BLaER1 treated with 17β-estradiol and CSF1 and Interleukin-3, amounts not matched to agents 10 nM and 100 nM (cell line): ENCODE data around the gene INSR.

ENCODE experiments used
- H3K27ac ChIP-seq, 11 experiments: shearing (Covaris generic); formaldehyde crosslinking; 2 replicates each; pipeline ENCODE4 v1.8.1; 2022
- H3K27me3 ChIP-seq, 11 experiments: shearing (Covaris generic); formaldehyde crosslinking; 2 replicates each; pipeline ENCODE4 v1.8.1; 2022
- H3K36me3 ChIP-seq, 11 experiments: shearing (Covaris generic); formaldehyde crosslinking; 2 replicates each; pipeline ENCODE4 v1.8.1; 2022
- H3K4me1 ChIP-seq, 10 experiments: shearing (Covaris generic); formaldehyde crosslinking; 2 replicates each; pipeline ENCODE4 v1.8.1; 2022
- H3K4me2 ChIP-seq, 11 experiments: shearing (Covaris generic); formaldehyde crosslinking; 2 replicates each; pipeline ENCODE4 v1.8.1; 2022
- H3K4me3 ChIP-seq, 10 experiments: shearing (Covaris generic); formaldehyde crosslinking; 2 replicates each; pipeline ENCODE4 v1.8.1; 2022
- H3K9ac ChIP-seq, 11 experiments: shearing (Covaris generic); formaldehyde crosslinking; 2 replicates each; pipeline ENCODE4 v1.8.1; 2022
- H3K9me3 ChIP-seq, 11 experiments: shearing (Covaris generic); formaldehyde crosslinking; replicated peaks in 1 of 11; 2 replicates each; pipeline ENCODE4 v1.8.1; 2022
- H4K20me1 ChIP-seq, 11 experiments: shearing (Covaris generic); formaldehyde crosslinking; 2 replicates each; pipeline ENCODE4 v1.8.1; 2022
- Cebpa-rat ChIP-seq, 11 experiments: shearing (Covaris generic); IDR thresholded peaks; 2 replicates each; pipeline ENCODE4 v1.8.1; 2022

The INSR gene

DNA sequence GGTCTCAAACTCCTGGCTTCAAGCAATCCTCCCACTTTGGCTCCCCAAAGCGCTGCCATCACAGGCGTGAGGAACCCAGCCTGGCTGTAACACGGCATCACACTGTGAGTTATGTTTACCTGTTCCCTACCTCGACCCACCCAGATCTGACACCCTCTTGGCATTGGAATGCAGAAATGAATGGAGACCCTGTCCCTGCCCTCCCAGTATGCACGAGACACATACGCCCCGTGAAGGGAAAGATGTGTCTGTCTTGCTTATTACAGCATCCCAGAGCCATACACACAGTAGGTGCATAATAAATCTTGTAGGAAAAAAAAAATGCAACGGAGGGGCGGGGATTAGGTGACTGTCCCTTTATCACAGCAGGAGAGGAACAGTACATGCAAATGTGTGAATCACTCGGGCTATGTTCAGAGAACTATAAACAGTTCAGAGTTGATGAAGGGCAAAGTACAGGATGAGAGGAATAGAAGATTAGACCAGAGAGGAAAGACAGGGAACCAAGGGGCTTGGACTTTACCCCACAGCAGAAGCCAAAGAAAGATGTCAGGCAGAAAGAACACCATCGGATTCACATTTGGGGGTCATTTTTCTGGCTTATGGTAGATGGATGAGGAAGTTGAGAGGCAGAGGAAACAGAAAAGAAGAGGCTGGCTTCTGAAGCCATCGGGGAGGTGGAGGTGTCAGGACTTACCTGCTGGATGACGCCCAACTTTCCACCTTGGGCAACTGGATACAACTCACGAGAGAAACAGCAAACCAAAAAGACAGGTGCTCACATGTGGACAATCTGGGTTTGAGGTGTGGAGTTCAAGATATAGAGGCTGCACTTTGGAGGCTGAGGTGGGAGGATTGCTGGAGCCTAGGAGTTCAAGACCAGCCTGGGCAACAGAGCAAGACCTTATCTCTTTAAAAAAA is 94.3 kb downstream of the INSR start:
- H3K4me3 ChIP-seq, result no peak overlapping the region
- peaks cover 42 to 74% (median 62%) of the 10 kb centered on the region in 10 experiments for H3K4me1 ChIP-seq
- H3K36me3 ChIP-seq, result peaks cover 0 to 34% (median 17%) of the 10 kb centered on the region in 11 experiments; a peak in 15 of 22 replicates
- H3K4me2 ChIP-seq, result peak overlapping the region; percentile 16 to 97 (median 93); a peak in 20 of 22 replicates
- H3K9ac ChIP-seq, result peak overlapping the region in 2 of 11 experiments; percentile 6 to 38; a peak in 3 of 22 replicates
- H3K27me3 ChIP-seq, result no peaks in the 10 kb centered on the region
- H3K27ac ChIP-seq, result peak overlapping the region in 6 of 11 experiments; percentile 1 to 38 (median 24); a peak in 5 of 22 replicates
- no peak for TF ChIP-seq Cebpa-rat (IDR thresholded peaks at IDR 0.05)
- H3K9me3 ChIP-seq, result no peaks in the 10 kb centered on the region
- H4K20me1 ChIP-seq, result peaks cover 7 to 61% (median 42%) of the 10 kb centered on the region in 11 experiments; a peak in 18 of 22 replicates

- H3K9ac ChIP-seq, result peak overlapping the region; percentile 79 to 88 (median 85)
- H4K20me1 ChIP-seq, result peaks cover 3 to 44% (median 27%) of the 10 kb centered on the region in 11 experiments; a peak in 15 of 22 replicates
- TF ChIP-seq Cebpa-rat (IDR thresholded peaks at IDR 0.05), result no peak
- H3K27me3 ChIP-seq, result no peaks in the 10 kb centered on the region
- peak overlapping the region; percentile 57 to 78 (median 72) for H3K4me3 ChIP-seq
- peaks cover 39 to 78% (median 68%) of the 10 kb centered on the region in 10 experiments for H3K4me1 ChIP-seq
- H3K27ac ChIP-seq, result peak overlapping the region; percentile 48 to 87 (median 83); a peak in 21 of 22 replicates
- peak overlapping the region; percentile 89 to 97 (median 94) for H3K4me2 ChIP-seq
- peaks cover 0 to 27% (median 4%) of the 10 kb centered on the region in 11 experiments; a peak in 12 of 22 replicates for H3K36me3 ChIP-seq
- H3K9me3 ChIP-seq, result no peaks in the 10 kb centered on the region
Observed at GRCh38 chr19:7197760-7198696, 96.2 kb downstream of the INSR start.

DNA sequence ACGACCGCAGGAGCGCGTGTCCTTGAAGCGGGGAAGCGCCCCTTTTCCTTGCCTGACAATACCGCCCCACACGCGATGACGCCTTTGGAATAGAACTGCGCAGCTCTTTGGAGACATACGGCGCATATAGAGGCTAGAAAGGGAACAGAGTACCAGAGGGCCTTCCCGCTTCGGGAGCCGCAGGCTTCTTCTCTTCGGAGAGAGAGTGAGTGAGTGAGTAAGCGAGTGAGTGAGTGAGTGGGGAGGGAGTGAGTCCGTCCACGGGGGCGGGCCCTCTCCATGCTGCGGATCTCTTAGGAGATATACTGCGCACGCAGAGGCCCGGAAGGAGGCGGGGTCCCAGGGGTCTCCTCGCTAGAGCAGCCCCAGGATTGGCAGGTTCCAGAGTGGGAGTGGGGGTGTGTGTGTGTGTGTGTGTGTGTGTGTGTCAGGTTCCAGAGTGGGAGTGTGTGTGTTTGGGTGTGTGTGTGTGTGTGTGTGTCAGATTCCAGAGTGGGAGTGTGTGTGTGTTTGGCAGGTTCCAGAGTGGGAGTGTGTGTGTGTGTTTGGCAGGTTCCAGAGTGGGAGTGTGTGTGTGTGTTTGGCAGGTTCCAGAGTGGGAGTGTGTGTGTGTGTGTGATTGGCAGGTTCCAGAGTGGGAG is 97.0 kb downstream of the INSR start:
- no peak for TF ChIP-seq Cebpa-rat (IDR thresholded peaks at IDR 0.05)
- H3K36me3 ChIP-seq, result peaks cover 0 to 20% (median 0%) of the 10 kb centered on the region in 11 experiments; a peak in 4 of 22 replicates
- H4K20me1 ChIP-seq, result peaks cover 10 to 44% (median 25%) of the 10 kb centered on the region in 11 experiments; a peak in 15 of 22 replicates
- no peaks in the 10 kb centered on the region for H3K9me3 ChIP-seq
- H3K9ac ChIP-seq, result peak overlapping the region; percentile 74 to 88 (median 85); a peak in 21 of 22 replicates
- H3K4me3 ChIP-seq, result peak overlapping the region; percentile 57 to 78 (median 72)
- H3K27ac ChIP-seq, result peak overlapping the region; percentile 48 to 87 (median 82); a peak in 21 of 22 replicates
- H3K27me3 ChIP-seq, result no peaks in the 10 kb centered on the region
- peaks cover 47 to 86% (median 75%) of the 10 kb centered on the region in 10 experiments for H3K4me1 ChIP-seq
- H3K4me2 ChIP-seq, result peak overlapping the region; percentile 78 to 97 (median 90)

DNA sequence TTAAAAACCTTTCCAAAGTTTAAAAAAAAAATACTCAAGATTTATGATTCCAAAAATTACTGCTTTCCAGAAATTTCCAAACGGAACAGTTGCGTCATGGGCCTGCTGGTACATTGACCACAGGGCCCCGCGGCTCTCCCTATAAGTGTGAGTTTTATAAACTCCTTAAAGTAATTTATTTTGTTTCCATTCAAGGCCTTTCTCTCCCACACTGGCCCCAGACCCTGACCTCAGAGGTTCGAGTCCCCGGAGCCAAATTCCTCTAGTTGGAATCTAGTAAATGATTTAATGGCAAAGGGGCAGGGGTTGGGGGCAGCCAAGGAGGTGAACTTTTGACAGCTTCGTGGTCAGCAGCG is 97.5 kb downstream of the INSR start:
- H3K4me1 ChIP-seq, result peaks cover 52 to 91% (median 79%) of the 10 kb centered on the region in 10 experiments
- TF ChIP-seq Cebpa-rat (IDR thresholded peaks at IDR 0.05), result no peak
- H3K4me2 ChIP-seq, result peak overlapping the region; percentile 78 to 97 (median 90)
- peak overlapping the region; percentile 18 to 78 (median 46); a peak in 16 of 20 replicates for H3K4me3 ChIP-seq
- peaks cover 0 to 16% (median 0%) of the 10 kb centered on the region in 11 experiments; a peak in 3 of 22 replicates for H3K36me3 ChIP-seq
- H3K9me3 ChIP-seq, result no peaks in the 10 kb centered on the region
- H4K20me1 ChIP-seq, result peaks cover 10 to 44% (median 24%) of the 10 kb centered on the region in 11 experiments; a peak in 15 of 22 replicates
- H3K27ac ChIP-seq, result peak overlapping the region in 10 of 11 experiments; percentile 27 to 87 (median 62); a peak in 16 of 22 replicates
- H3K27me3 ChIP-seq, result no peaks in the 10 kb centered on the region
- H3K9ac ChIP-seq, result peak overlapping the region in 10 of 11 experiments; percentile 15 to 86 (median 50); a peak in 15 of 22 replicates

GRCh38 chr19:7195046-7195445 is 99.2 kb downstream of the INSR start:
- H3K9me3 ChIP-seq, result no peaks in the 10 kb centered on the region
- peaks cover 46 to 93% (median 87%) of the 10 kb centered on the region in 10 experiments for H3K4me1 ChIP-seq

GRCh38 chr19:7194566-7194965 is 99.6 kb downstream of the INSR start:
- Histone ChIP-seq H3K27me3 (no peaks in the 10 kb centered on the region), H3K27ac (peak overlapping the region in 8 of 11 experiments; percentile 7 to 94 (median 22); a peak in 6 of 22 replicates), H4K20me1 (peaks cover under 1 to 27% (median 14%) of the 10 kb centered on the region in 11 experiments; a peak in 14 of 22 replicates), H3K9me3 (no peaks in the 10 kb centered on the region), H3K36me3 (peaks cover 0 to 16% (median 0%) of the 10 kb centered on the region in 11 experiments; a peak in 4 of 22 replicates), H3K4me1 (peaks cover 42 to 93% (median 87%) of the 10 kb centered on the region in 10 experiments), H3K9ac (peak overlapping the region in 1 of 11 experiments; percentile 7; a peak in 1 of 22 replicates), H3K4me3 (no peak overlapping the region), H3K4me2 (peak overlapping the region in 8 of 11 experiments; percentile 16 to 96 (median 88); a peak in 9 of 22 replicates)
- TF ChIP-seq Cebpa-rat (IDR thresholded peaks at IDR 0.05), result no peak

More at GRCh38 chr19:7195046-7195445, 99.2 kb downstream of the INSR start:
- Histone ChIP-seq H3K4me2 (peak overlapping the region in 8 of 11 experiments; percentile 16 to 94 (median 84); a peak in 12 of 22 replicates), H3K4me3 (no peak overlapping the region), H3K36me3 (peaks cover 0 to 16% (median 0%) of the 10 kb centered on the region in 11 experiments; a peak in 4 of 22 replicates), H3K27me3 (no peaks in the 10 kb centered on the region), H3K9ac (peak overlapping the region in 1 of 11 experiments; percentile 7; a peak in 1 of 22 replicates), H4K20me1 (peaks cover 5 to 32% (median 19%) of the 10 kb centered on the region in 11 experiments; a peak in 15 of 22 replicates), H3K27ac (peak overlapping the region in 8 of 11 experiments; percentile 7 to 94 (median 22); a peak in 9 of 22 replicates)
- TF ChIP-seq Cebpa-rat (IDR thresholded peaks at IDR 0.05), result no peak

DNA sequence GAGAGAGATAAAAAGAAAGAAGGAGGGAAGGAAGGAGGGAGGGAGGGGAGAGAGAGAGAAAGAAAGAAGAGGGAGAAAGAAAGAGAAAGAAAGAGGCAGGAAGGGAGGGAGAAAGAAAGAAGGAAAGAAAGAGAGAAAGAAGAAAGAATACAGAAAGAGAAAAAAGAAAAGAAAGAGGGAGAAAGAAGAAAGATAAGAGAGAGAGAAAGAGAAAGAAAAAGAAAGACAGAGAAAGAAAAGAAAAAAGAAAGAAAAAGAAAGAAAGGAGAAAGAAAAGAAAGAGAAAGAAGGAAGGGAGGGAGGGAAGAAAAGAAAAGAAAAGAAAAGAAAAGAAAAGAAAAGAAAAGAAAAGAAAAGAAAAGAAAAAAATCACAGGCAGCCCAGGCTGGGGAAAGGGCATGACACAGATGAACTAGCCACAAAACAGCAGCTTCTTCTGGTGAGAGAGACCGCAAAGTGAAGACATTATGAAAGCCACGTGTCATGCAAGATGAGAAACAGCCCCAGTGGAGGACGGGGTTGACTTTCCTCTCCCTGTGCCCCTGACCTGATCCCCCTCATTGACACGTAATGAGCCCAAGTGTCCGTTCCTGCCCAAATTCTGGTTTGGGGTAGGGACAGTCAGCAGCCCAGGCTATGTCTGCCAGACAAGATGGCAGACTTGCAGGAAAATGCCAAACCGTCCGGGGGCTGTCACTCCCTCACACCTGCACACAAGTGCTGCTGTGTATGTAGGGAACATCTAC is 102.1 kb downstream of the INSR start:
- Histone ChIP-seq H3K27ac (peak overlapping the region in 10 of 11 experiments; percentile 26 to 94 (median 78); a peak in 19 of 22 replicates), H3K9me3 (no peaks in the 10 kb centered on the region), H3K4me1 (peaks cover 54 to 99% (median 96%) of the 10 kb centered on the region in 10 experiments), H3K36me3 (peaks cover 0 to 16% (median 0%) of the 10 kb centered on the region in 11 experiments; a peak in 5 of 22 replicates), H3K9ac (peak overlapping the region; percentile 3 to 79 (median 66); a peak in 19 of 22 replicates), H3K27me3 (no peaks in the 10 kb centered on the region), H3K4me2 (peak overlapping the region; percentile 76 to 96 (median 89)), H4K20me1 (peaks cover 0 to 16% (median 5%) of the 10 kb centered on the region in 11 experiments; a peak in 11 of 22 replicates), H3K4me3 (peak overlapping the region in 9 of 10 experiments; percentile 0 to 54 (median 31); a peak in 13 of 20 replicates)
- peak in 5 of 11 experiments; percentile 18 to 66 (median 35); a peak in 4 of 22 replicates for TF ChIP-seq Cebpa-rat (IDR thresholded peaks at IDR 0.05)
